ENCODE measurements around the gene PC. TPM values are rescaled to one million over a fixed set of nuclear protein-coding genes. Genes with fewer than 3 reads are reported as not detected.

The PC gene
- total RNA-seq, 1 donor from 2014 or later: 5.0 TPM

DNA sequence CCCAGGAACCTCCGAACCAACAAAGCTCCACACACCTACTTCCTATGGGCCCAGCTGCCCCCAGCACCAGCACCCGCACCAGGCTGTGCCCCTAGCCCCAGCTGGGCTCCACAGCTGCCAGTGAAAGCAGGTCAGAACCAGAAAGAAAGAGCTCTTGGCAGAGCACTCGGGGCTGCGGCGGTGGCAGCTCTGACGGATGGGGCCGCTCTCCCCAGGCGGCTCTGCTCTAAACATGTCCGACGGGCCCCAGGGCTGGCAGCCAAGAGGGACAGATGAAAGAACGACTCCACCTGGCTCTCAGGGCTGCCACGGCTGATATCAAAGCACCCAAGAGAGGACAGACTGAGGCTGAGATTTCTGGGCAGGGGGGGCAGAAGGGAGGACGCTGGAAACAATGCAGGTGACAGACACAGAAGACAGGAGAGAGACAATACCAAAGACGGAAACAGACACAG is 75.6 kb downstream of the PC start:
- Mint-ChIP-seq H3K27ac (no peak overlapping the region), H3K4me1 (no peaks in the 10 kb centered on the region), H3K36me3 (ENCODE audit: low read depth) (no peaks in the 10 kb centered on the region), H3K27me3 (peaks cover 3% of the 10 kb centered on the region), H3K9me3 (no peaks in the 10 kb centered on the region), H3K4me3 (no peak overlapping the region)
- no peak for DNase-seq
- ChIA-PET CTCF (interaction anchor here (1.0 to 1.8 kb wide), 4 partner anchors 48 to 188 kb away, joined by 3 to 5 read pairs (median 4); no protein-coding TSS in a partner anchor), POLR2A (no interaction called here)
- TF ChIP-seq, protein P1, sequence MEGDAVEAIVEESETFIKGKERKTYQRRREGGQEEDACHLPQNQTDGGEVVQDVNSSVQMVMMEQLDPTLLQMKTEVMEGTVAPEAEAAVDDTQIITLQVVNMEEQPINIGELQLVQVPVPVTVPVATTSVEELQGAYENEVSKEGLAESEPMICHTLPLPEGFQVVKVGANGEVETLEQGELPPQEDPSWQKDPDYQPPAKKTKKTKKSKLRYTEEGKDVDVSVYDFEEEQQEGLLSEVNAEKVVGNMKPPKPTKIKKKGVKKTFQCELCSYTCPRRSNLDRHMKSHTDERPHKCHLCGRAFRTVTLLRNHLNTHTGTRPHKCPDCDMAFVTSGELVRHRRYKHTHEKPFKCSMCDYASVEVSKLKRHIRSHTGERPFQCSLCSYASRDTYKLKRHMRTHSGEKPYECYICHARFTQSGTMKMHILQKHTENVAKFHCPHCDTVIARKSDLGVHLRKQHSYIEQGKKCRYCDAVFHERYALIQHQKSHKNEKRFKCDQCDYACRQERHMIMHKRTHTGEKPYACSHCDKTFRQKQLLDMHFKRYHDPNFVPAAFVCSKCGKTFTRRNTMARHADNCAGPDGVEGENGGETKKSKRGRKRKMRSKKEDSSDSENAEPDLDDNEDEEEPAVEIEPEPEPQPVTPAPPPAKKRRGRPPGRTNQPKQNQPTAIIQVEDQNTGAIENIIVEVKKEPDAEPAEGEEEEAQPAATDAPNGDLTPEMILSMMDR (IDR thresholded peaks at IDR 0.05): no peak
- intact Hi-C loops (cut with micrococcal nuclease): loop anchor here (1.0 to 2.0 kb wide), 3 partner anchors 48 to 474 kb away; no protein-coding TSS in a partner anchor
- ATAC-seq (ENCODE audit: low read depth): no peak

- intact Hi-C loops (cut with micrococcal nuclease): loop anchor here (2.0 kb wide), 2 partner anchors 47 to 473 kb away; no protein-coding TSS in a partner anchor
- ATAC-seq (ENCODE audit: low read depth): no peak
- TF ChIP-seq, protein P1 (IDR thresholded peaks at IDR 0.05): no peak
Observed at GRCh38 chr11:66881927-66882452, 76.2 kb downstream of the PC start.

GRCh38 chr11:66881451-66881835 is 76.7 kb downstream of the PC start:
- ATAC-seq (ENCODE audit: low read depth): no peak

More at GRCh38 chr11:66881927-66882452, 76.2 kb downstream of the PC start:
- ChIA-PET POLR2A (no interaction called here), CTCF (interaction anchor here (1.0 to 1.5 kb wide), 2 partner anchors 48 to 186 kb away, joined by 3 to 5 read pairs; no protein-coding TSS in a partner anchor)
- Mint-ChIP-seq H3K4me3 (no peak overlapping the region), H3K27me3 (peaks cover 3% of the 10 kb centered on the region), H3K4me1 (no peaks in the 10 kb centered on the region), H3K36me3 (ENCODE audit: low read depth) (no peaks in the 10 kb centered on the region), H3K9me3 (no peaks in the 10 kb centered on the region), H3K27ac (no peak overlapping the region)
- DNase-seq: no peak

DNA sequence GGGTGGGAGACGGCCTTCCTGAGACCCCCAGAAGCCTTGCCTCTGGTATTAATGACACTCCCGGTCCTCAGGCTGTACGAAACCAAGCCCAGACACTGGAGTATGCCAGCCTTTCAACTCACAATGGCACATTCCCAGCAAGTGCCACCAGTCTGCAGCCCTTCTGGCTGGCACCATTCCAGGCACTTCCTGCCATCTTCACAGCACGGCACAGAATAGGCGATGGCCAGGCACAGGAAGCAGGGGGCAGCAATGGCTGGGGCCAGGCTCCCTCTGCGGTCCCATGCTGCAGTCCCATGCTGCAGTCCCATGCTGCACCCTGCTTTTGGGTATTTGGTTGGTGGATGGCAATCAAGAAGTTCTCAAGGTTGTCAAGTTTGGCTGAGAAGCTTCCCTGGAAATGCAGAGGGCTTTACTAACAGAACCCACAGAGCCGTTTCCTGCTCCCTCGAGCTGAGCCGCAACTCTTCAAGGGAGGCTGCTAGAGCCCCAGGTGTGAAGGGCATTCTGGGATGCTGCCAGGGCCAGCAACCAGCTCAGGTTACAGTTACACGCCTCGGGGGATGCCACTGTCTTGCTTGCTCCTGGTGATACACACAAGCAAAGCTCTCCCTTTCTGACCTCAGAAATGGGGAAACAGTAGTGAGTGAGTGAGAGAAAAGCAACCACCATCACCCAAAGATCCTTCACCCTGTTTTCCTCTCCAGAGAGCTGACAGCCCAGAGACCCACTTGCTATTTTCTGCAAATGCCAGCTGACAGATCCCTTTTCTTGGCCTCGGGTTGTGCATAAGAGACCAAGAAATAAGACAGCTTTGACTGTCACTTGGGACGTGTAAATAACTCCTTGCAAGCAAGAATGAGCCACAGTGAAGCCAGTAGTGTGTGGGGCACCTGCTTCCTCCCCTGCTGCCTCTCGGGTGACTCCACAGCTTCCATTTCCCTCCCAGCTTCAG is 77.4 kb downstream of the PC start:
- TF ChIP-seq, protein P1 (IDR thresholded peaks at IDR 0.05): no peak
- no peaks in the 10 kb centered on the region for H3K4me1 Mint-ChIP-seq
- ATAC-seq (ENCODE audit: low read depth) (no peak), DNase-seq (no peak)
- no peak overlapping the region for H3K4me3 Mint-ChIP-seq
- H3K27me3 Mint-ChIP-seq: peaks cover 3% of the 10 kb centered on the region
- H3K9me3 Mint-ChIP-seq: no peaks in the 10 kb centered on the region
- POLR2A ChIA-PET: no interaction called here
- CTCF ChIA-PET: interaction anchor here (1.2 to 1.5 kb wide), 2 partner anchors 46 to 184 kb away, joined by 4 to 5 read pairs; no protein-coding TSS in a partner anchor
- no peak overlapping the region for H3K27ac Mint-ChIP-seq
- intact Hi-C loops (cut with micrococcal nuclease): no loop called here
- no peaks in the 10 kb centered on the region for H3K36me3 Mint-ChIP-seq (ENCODE audit: low read depth)

More at GRCh38 chr11:66881451-66881835, 76.7 kb downstream of the PC start:
- no peaks in the 10 kb centered on the region for H3K4me1 Mint-ChIP-seq
- H3K27ac Mint-ChIP-seq: no peak overlapping the region
- DNase-seq: no peak
- intact Hi-C loops (cut with micrococcal nuclease): no loop called here
- no peaks in the 10 kb centered on the region for H3K36me3 Mint-ChIP-seq (ENCODE audit: low read depth)
- CTCF ChIA-PET: interaction anchor here (1.0 to 1.5 kb wide), 3 partner anchors 47 to 185 kb away, joined by 3 to 5 read pairs (median 4); no protein-coding TSS in a partner anchor
- H3K4me3 Mint-ChIP-seq: no peak overlapping the region
- peaks cover 3% of the 10 kb centered on the region for H3K27me3 Mint-ChIP-seq
- H3K9me3 Mint-ChIP-seq: no peaks in the 10 kb centered on the region
- TF ChIP-seq, protein P1 (IDR thresholded peaks at IDR 0.05): no peak
- POLR2A ChIA-PET: no interaction called here

- no peak for ATAC-seq (ENCODE audit: low read depth)
- ChIA-PET CTCF (no interaction called here), POLR2A (no interaction called here)
- no peaks in the 10 kb centered on the region for H3K4me1 Mint-ChIP-seq
- no peaks in the 10 kb centered on the region for H3K36me3 Mint-ChIP-seq (ENCODE audit: low read depth)
- intact Hi-C loops (cut with micrococcal nuclease): no loop called here
- H3K27ac Mint-ChIP-seq: no peak overlapping the region
- H3K27me3 Mint-ChIP-seq: peaks cover 7% of the 10 kb centered on the region
- H3K9me3 Mint-ChIP-seq: no peaks in the 10 kb centered on the region
- no peak for DNase-seq
- H3K4me3 Mint-ChIP-seq: no peak overlapping the region
- TF ChIP-seq, protein P1 (IDR thresholded peaks at IDR 0.05): no peak
Observed at GRCh38 chr11:66879999-66880398, 78.2 kb downstream of the PC start.

All from activated B cell treated with CpG ODN at 0.5 μM for 24 hours (primary cell).